ENCODE measurements around the gene ARHGAP35.
"Not testable (repeated sequence)": the region's sequence is repeated elsewhere in the genome, so short reads cannot be mapped to it uniquely, and the experiment has no call there.

Gene ARHGAP35

GRCh38 chr19:46860846-46861690, at the start of gene ARHGAP35:
TSS of gene ARHGAP35 (plus strand) at chr19:46860997. CDS start at chr19:46918676, 57,679 bp downstream.
- DNase-seq, result peak; percentile 89

- no peak for DNase-seq
These were observed 47.6 kb upstream of the ARHGAP35 start for GRCh38 chr19:46812977-46813838.

DNA sequence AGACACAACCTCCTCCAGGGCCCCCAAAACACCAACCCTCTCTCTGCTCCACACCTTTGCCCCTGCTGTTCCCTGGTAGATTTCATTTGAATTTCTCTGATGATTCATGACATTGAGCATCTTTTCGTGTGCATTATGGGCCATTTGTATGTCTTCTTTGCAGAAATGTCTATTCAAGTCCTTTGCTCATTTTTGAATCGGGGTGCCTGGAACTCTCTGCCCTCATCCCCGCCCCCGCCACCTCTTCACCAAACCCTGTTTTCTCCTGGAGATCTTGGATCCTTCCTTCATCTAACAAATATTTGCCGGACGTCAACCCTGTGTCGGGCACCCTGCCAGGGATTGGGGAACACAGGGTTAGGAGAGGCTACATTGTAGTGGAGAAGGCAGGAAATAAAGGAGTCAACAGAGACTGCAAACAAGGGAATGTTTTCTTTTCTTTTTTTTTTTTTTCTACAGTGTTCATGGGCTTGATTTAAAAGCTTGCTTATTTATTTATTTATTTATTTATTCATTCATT, 46.9 kb upstream of the ARHGAP35 start:
- no peak for DNase-seq

GRCh38 chr19:46815833-46816627, 44.8 kb upstream of the ARHGAP35 start:
- DNase-seq, result no peak

- DNase-seq, result no peak
These were observed 42.0 kb upstream of the ARHGAP35 start for GRCh38 chr19:46818812-46819211.

GRCh38 chr19:46821512-46822409, 39.0 kb upstream of the ARHGAP35 start:
- DNase-seq, result peak; percentile 76

GRCh38 chr19:46822410-46822787, 38.4 kb upstream of the ARHGAP35 start:
- not testable (repeated sequence) for DNase-seq

DNA sequence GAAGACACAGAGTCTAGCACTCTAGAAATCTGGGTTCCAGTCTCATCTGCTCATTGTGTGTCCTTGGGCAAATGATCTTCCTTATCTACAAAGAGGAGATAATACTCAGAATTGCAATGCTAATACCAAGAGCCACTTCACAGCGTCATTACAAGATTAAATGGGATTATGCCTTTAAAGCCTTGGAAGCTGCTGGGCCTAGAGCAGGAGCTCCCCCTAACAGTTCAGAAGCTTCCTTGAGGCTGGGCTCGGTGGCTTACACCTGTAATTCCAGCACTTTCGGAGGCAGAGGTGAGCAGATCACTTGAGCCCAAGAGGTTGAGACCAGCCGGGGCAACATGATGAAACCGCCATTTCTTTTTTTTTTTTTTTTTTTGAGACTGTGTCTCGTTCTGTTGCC, 37.7 kb upstream of the ARHGAP35 start:
- DNase-seq, result no peak

GRCh38 chr19:46824890-46825730, 35.7 kb upstream of the ARHGAP35 start:
- no peak for DNase-seq

GRCh38 chr19:46825731-46826055, 35.1 kb upstream of the ARHGAP35 start:
- DNase-seq, result no peak

DNA sequence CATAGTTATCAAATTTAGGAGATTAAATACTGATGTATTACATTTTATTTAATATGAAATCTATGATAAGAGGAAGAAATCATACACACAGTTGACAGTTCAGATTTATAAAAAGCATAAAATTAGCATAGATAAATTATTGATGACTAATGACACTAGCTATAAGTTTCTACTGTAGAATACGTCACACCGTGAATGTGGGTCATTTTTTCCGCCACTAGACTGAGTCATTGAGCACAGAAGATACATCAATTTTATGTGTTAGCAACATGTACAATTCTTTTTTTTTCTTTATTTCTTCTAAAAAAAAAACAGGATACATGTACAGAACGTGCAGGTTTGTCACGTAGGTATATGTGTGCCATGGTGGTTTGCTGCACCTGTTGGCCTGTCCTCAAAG, 32.3 kb upstream of the ARHGAP35 start:
- DNase-seq, result no peak

GRCh38 chr19:46830864-46831263, 29.9 kb upstream of the ARHGAP35 start:
- DNase-seq, result no peak

- DNase-seq, result no peak
These were observed 26.7 kb upstream of the ARHGAP35 start for GRCh38 chr19:46834121-46834520.

DNA sequence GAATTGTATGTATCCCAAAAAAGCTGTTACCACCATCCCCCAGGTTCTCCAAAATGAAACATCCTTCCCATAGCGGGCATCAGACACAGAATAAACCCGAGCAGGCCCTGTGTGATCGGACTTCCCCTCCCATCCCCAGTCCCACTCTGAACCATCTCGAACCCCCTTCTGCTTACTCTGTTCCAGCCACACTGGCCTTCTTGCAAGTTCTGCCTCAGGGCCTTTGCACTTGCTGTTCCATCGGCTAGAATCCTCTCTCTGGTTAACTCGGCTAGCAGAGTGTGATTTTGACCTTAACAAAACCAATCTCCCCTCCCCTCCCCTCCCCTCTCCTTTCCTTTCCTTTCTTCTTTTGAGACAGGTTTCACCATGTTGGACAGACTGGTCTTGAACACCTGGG, 25.8 kb upstream of the ARHGAP35 start:
- DNase-seq, result no peak

DNA sequence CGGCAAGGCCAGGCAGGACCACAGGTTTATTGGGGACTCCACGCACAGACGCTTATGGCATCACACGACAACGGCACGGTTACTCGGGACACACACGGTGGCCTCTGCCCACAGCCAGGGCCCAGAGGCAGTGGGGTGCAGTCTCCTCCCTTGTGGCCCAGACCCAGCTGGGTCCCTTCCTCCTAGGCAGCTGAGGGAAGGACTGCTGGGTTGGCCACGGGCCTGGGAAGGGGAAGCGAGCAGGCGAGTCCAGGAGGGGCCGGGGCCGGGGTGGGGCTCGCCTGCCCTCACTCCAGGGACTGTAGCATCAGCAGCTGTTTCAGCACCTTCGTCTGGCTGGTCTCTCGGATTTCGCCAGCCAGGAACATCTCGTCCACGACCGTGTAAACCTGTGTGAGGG, 22.6 kb upstream of the ARHGAP35 start:
- no peak for DNase-seq

DNA sequence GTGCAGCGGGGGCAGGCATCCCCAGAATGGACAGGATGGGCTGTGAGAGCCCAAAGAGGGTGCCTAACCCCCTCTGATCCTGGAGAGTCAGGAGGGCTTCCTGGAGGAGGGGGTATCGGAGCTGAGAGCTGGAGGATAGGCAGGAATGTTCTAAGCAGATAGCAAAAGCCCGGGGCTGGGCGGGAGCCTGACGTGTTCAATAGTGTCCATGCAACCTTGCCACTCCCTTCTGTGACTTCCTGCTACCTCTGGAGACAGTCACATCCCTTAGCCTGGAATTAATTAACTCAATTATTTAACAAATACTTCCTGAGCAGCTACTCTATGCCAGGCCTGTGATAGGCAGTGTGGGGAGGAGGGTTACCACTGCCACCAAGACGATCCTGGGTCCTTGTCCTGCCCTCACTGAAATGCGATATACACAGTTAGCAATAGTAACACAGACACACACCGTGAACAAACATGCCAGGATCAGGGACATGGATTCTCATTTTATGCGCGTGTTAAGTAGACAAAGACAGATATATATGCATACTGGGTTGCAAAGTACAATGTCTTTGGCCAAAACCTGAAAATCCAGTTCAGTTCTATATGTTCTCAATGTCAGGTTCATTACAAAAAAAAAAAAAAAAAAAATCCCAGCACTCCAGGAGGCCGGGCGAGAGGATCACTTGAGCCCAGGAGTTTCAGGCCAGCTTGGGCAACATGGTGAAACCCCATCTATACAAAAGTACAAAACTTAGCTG, 20.9 kb upstream of the ARHGAP35 start:
- DNase-seq, result no peak

GRCh38 chr19:46840498-46840942, 20.3 kb upstream of the ARHGAP35 start:
- peak; percentile 71 for DNase-seq

GRCh38 chr19:46841458-46842083, 19.2 kb upstream of the ARHGAP35 start:
- DNase-seq, result no peak

GRCh38 chr19:46842791-46843190, 18.0 kb upstream of the ARHGAP35 start:
- no peak for DNase-seq

DNA sequence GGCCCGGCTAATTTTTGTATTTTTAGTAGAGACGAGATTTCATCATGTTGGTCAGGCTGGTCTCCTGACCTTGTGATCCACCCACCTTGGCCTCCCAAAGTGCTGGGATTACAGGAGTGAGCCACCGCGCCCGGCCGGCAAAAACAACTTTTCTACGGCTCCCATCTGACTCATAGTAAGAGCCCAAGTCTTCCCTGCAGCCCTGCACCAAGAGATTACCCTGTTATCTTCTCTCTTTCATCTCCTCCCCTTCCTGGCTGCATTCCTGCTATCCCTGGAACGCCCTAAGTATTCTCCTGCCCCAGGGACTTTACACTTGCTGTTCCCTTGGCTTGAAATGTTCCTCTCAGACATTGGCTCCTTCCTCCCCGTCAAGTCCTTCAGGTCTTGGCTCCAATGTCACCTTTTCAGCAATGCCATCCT, 16.7 kb upstream of the ARHGAP35 start:
- no peak for DNase-seq
